NCI-H146 (cell line): ENCODE results near the gene CLDN17.

ENCODE experiments used
- DNase-seq: peaks from one replicate; lab custom pipeline; 2025; lab: John Stamatoyannopoulos, UW

CLDN17 gene

GRCh38 chr21:30166705-30167104 lies at the start of gene CLDN17:
TSS of gene CLDN17 (minus strand) at chr21:30166805. CDS start at chr21:30166617, 188 bp downstream.
- DNase-seq: no peak

- no peak for DNase-seq
These were observed 49.6 kb upstream of the CLDN17 start, which contains the start of gene CLDN8 for GRCh38 chr21:30216041-30216723. TSS of gene CLDN8 (minus strand) at chr21:30216097. CDS start at chr21:30215925, 172 bp downstream.

GRCh38 chr21:30211071-30211470 lies 44.5 kb upstream of the CLDN17 start:
- no peak for DNase-seq

- DNase-seq: peak; percentile 5
These were observed 43.0 kb upstream of the CLDN17 start for GRCh38 chr21:30209601-30210000.

GRCh38 chr21:30207252-30207579 lies 40.6 kb upstream of the CLDN17 start:
- no peak for DNase-seq

- DNase-seq: no peak
These were observed 40.1 kb upstream of the CLDN17 start for GRCh38 chr21:30206551-30207251.

GRCh38 chr21:30200000-30200399 lies 33.4 kb upstream of the CLDN17 start:
- DNase-seq: no peak

GRCh38 chr21:30194701-30195299 lies 28.2 kb upstream of the CLDN17 start:
- peak; percentile 57 for DNase-seq

GRCh38 chr21:30193201-30193600 lies 26.6 kb upstream of the CLDN17 start:
- no peak for DNase-seq

- DNase-seq: no peak
These were observed 23.9 kb upstream of the CLDN17 start for GRCh38 chr21:30190554-30190953.

GRCh38 chr21:30189773-30190172 lies 23.2 kb upstream of the CLDN17 start:
- DNase-seq: peak; percentile 75

- DNase-seq: no peak
These were observed 19.6 kb upstream of the CLDN17 start for GRCh38 chr21:30186242-30186641.

- no peak for DNase-seq
These were observed 1.5 kb upstream of the CLDN17 start for GRCh38 chr21:30168086-30168485.

GRCh38 chr21:30166171-30166570 lies 434 bp downstream of the CLDN17 start:
- no peak for DNase-seq

- DNase-seq: peak; percentile 79
These were observed 1.8 kb downstream of the CLDN17 start for GRCh38 chr21:30164796-30165195.

GRCh38 chr21:30153697-30154340 lies 12.8 kb downstream of the CLDN17 start:
- no peak for DNase-seq

GRCh38 chr21:30152792-30153191 lies 13.8 kb downstream of the CLDN17 start:
- no peak for DNase-seq

- no peak for DNase-seq
These were observed 17.7 kb downstream of the CLDN17 start for GRCh38 chr21:30148906-30149305.

- peak; percentile 76 for DNase-seq
These were observed 19.9 kb downstream of the CLDN17 start for GRCh38 chr21:30146558-30147282.

- no peak for DNase-seq
These were observed 28.1 kb downstream of the CLDN17 start for GRCh38 chr21:30138483-30138882.

GRCh38 chr21:30129246-30129645 lies 37.4 kb downstream of the CLDN17 start:
- DNase-seq: no peak

GRCh38 chr21:30126576-30126975 lies 40.0 kb downstream of the CLDN17 start:
- no peak for DNase-seq
